ENCODE measurements around the gene CALN1.

CALN1 gene

GRCh38 chr7:72053292-72053691 is 358.8 kb downstream of the CALN1 start:
- in situ Hi-C loops (cut with MboI; ENCODE audit: low sequenced_read_pairs): no loop called here

- in situ Hi-C loops (cut with MboI; ENCODE audit: low sequenced_read_pairs): no loop called here
Observed at GRCh38 chr7:72048420-72048819, 363.7 kb downstream of the CALN1 start.

DNA sequence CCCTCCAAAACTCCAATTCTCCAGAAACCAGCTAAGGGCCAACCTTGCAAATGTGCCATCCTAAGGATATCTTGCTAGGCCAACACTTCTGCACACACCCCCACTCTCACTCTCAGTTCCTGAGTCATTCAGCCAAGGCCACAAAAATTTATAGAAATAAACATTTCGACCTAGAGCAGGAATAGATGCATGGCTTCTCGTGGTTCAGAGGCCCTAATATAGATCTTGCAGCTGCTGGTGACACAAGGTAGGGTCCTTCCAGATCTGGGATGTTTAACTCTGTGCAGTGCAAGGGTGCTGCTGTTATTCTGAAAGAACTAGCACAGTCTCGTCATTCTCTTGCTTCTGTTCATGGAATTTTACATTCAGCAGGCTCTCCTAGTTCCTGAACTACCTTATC is 369.3 kb downstream of the CALN1 start:
- in situ Hi-C loops (cut with MboI; ENCODE audit: low sequenced_read_pairs): no loop called here

DNA sequence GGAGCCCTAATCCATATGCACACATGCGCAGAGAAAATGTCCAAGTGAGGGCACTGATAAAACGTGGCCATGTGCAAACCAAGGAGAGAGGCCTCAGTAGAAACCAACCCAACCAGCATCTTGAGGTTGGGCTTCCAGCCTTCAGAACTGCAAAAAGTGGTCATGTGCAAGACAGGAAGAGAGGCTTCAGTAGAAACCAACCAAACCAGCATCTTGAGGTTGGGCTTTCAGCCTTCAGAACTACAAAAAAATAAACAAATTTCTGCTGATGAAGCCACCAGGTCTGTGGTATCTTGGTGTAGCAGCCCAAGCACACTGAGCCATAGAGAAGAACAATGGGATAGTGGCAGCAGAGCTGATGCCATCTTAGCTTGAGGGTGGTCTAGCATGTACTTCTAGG is 371.5 kb downstream of the CALN1 start:
- in situ Hi-C loops (cut with MboI; ENCODE audit: low sequenced_read_pairs): no loop called here

- in situ Hi-C loops (cut with MboI; ENCODE audit: low sequenced_read_pairs): no loop called here
Observed at GRCh38 chr7:72039460-72039859, 372.7 kb downstream of the CALN1 start.

DNA sequence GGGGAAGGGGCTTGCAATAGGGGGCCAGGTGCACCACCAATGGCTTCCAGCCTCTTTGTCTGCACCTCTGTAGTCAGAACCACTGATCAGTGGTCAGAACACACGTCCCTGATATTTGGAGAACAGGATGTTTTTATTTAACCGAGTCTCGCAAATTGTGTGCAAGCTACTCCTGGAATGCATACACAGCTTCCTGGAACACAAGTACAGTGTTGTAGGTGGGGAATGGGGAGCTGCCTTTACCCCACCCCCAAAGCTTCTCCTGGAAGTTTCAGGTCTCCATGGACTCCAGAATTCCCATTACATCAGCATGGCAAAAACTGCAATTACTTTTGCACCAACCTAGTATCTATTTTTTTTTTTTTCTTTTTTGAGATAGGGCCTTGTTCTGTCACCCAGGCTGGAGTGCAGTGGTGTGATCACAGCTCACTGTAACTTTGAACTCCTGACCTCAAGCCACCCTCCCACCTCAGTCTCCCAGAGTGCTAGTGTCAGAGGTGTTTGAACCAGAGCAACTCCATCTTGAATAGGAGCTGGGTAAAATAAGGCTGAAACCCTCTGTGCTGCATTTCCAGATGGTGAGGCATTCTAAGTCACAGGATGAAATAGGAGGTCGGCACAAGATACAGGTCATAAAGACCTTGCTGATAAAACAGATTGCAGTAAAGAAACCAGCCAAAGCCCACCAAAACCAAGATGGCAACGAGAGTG is 374.0 kb downstream of the CALN1 start:
- in situ Hi-C loops (cut with MboI; ENCODE audit: low sequenced_read_pairs): no loop called here

GRCh38 chr7:72037516-72037915 is 374.6 kb downstream of the CALN1 start:
- in situ Hi-C loops (cut with MboI; ENCODE audit: low sequenced_read_pairs): no loop called here

DNA sequence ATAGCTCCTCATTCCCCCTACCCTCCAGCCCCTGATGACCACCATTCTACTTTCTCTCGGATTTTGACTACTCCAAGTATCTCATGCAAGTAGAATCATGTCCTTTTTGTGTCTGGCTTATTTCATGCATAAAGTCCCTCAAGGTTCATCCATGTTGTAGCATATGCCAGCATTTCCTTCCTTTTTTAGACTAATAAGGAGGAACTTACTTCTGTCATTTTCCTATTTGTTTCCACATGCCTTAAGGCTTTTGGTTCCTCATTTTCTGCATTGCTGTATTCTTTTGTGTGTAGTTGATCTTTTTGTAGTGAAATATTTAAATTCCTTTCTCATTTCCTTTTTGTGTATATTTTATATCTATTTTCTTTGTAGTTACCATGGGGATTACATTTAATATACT is 376.9 kb downstream of the CALN1 start:
- in situ Hi-C loops (cut with MboI; ENCODE audit: low sequenced_read_pairs): no loop called here

DNA sequence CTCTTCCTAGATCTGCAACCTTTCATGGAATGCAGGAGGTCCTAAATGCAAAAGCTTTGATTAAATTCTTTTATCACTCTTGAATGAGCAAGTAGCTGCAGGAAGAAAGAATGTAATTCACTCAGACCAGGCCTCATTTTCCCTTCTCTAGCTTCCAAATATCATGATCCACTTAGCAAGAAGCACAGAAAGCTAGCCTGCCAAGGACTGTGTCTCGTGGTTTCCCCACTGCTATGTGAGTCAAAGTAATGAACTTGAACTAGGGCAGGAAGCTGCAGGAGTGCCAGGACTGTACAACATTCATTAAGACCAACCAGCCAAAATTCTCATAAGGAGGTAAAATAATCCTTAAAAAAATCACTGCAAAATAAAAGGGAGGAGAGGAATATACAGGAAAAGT is 379.2 kb downstream of the CALN1 start:
- in situ Hi-C loops (cut with MboI; ENCODE audit: low sequenced_read_pairs): no loop called here

DNA sequence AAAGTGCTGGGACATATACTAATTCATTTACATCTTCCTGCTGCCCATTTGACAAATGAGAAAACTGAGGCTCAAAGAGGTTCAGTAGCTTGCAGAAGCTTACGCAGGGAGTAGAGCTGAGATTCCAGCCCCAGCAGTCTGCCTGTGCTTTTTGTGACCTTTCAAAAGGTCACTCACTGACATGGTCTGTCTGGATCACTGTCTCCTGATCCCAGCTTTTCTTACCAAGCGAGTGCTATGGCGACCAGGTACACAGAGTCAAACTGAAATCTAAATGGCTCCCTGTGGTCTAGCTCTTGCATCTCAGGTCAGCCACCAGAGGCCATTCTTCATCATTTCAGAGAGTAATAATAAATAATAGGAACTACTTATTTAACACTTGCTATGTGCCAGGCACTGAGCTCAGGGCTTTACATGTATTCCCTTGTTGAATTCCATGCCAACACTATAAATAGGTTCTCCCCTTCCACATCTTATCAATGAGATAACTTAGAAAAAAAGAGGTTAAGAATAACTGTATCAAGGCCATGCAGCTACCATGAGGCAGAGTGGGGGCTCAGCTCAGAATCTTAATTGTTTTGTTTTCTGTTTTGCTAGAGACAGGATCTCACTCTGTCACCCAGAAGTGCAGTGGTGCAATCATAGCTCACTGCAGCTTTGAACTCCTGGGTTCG is 381.0 kb downstream of the CALN1 start:
- in situ Hi-C loops (cut with MboI; ENCODE audit: low sequenced_read_pairs): no loop called here

DNA sequence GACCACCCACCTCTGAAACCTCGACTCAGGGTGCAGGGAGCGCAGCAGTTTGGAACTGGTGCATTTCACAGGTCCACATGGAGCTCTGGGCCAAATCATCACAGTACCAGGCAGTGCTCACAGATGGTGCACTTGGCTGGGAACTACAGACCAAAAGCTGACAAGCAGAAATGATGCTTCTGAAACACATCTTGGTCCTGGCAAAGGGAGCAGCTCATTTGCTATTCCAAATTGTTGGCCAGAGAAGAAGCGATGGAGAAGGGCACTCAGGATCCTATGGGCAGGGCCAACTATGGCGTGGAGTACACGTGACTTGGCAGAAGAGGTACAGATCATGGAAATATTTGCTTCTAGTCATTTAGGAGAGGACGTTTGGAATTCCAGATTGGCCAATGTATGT is 383.9 kb downstream of the CALN1 start:
- in situ Hi-C loops (cut with MboI; ENCODE audit: low sequenced_read_pairs): no loop called here

DNA sequence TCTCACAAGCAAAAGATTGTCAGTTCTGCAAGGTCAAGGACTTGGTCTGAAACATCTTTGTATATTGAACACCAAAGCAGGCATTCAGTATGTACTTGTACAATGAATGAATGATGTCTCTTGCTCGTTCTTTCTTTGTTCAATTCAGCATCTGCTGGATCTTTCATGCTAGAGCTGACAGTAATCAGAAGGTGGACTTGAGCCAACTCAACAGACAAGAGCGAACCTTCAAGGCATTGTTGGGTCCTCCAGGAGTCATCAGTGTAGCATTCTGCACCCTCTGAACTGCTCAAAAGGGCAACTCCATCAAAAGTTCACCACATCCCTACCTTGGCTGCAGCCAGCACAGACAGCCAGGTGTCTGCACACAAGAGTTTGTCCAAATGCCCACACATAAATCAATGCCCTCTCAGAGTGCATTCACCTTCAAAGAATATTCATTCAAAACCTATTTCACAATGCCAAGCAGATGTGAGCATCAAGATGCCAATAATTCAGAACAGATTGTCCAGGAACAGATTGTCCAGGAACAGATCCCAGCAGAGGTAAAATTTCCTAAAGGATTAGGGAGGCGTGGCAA is 386.7 kb downstream of the CALN1 start:
- in situ Hi-C loops (cut with MboI; ENCODE audit: low sequenced_read_pairs): no loop called here

DNA sequence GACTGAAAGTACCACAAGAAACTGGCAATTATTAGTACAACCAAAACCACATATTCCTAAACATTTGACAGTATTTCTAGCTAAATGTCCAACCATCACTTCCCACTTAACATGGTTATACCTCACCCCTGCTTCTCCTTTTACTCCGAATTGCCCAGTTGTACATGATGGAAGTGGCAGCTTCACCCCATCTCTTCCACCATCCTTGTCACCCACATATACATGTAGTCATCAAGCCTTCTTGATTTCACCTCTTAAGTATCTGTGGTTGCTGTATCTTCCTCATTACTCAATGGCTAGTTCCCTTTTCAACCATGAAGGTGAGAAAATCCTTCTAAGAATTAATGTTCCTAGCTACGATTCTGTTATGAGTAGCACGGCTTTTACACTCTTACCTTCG is 388.2 kb downstream of the CALN1 start:
- in situ Hi-C loops (cut with MboI; ENCODE audit: low sequenced_read_pairs): no loop called here

DNA sequence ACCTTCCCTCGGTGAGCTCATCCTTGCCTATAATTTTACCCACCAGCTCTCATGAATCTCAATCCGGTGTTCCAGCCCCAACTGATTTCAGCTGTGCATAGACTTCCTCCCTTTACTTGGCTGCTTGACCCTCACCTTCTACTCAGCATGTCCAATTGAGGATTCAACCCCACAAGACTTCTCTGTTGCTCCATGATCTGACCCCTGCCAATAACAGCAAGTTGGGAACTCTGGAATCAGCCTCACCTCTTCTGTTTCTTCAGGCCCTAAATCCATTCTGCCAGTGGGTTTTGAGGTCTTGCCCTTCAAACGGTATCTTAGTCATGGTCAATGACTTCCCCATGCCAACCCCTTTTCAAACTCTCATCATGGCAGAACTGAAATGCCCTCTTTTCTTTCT is 390.4 kb downstream of the CALN1 start:
- in situ Hi-C loops (cut with MboI; ENCODE audit: low sequenced_read_pairs): no loop called here

GRCh38 chr7:72020311-72020710 is 391.8 kb downstream of the CALN1 start:
- in situ Hi-C loops (cut with MboI; ENCODE audit: low sequenced_read_pairs): no loop called here

DNA sequence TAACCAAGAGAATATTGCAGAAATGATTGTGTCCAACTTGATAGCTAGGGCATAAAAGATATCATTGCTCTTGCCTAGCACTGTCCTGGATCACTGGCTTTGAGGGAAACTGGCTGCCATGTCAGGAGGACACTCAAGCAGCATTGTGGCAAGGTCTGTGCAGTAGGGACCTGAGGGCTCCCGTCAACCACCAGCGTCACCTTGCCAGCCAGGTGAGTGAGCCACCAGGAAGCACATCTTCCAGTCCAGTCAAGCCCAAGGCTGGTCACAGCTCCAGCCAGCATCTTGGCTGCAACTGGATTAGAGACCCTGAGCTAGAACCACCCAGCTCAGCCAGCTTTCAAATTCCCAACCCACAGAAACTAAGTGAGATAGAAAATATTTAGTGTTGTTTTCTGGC is 392.7 kb downstream of the CALN1 start:
- in situ Hi-C loops (cut with MboI; ENCODE audit: low sequenced_read_pairs): no loop called here

- in situ Hi-C loops (cut with MboI; ENCODE audit: low sequenced_read_pairs): no loop called here
Observed at GRCh38 chr7:72017756-72018155, 394.4 kb downstream of the CALN1 start.

DNA sequence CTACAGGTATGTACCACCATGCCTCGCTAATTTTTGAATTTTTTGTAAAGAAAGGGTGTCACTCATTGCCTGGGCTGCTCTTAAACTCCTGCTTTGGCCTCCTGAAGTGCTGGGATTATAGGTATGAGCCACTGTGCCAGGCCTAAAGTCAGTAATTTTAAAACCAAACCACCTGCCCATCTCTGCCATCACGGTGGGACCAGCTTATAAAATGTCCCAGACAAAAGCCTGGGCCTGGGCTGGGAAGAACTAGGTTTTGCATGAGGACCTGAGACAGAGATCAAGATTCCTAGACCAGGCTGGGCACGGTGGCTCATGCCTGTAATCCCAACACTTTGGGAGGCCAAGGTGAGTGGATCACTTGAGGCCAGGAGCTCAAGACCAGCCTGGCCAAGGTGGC is 395.6 kb downstream of the CALN1 start:
- in situ Hi-C loops (cut with MboI; ENCODE audit: low sequenced_read_pairs): no loop called here

DNA sequence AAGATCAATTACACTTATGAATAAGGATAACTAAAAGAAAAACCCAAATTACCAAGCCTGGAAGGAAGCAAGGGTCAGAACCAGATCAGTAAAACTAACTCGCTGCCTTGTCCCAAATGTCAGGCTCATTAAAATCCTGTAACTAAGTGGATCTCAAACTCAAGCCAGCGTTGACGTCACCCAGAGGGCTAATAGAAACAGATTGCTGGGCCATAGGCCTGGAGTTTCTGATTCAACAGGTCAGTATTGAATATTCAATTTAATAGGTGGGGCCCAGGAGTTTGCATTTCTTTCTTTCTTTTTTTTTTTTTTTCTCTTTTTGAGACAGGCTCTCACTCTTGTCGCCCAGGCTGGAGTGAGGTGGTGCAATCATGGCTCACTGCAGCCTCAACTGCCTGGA is 397.0 kb downstream of the CALN1 start:
- in situ Hi-C loops (cut with MboI; ENCODE audit: low sequenced_read_pairs): no loop called here

GRCh38 chr7:72007018-72007417 is 405.1 kb downstream of the CALN1 start:
- in situ Hi-C loops (cut with MboI; ENCODE audit: low sequenced_read_pairs): no loop called here

- in situ Hi-C loops (cut with MboI; ENCODE audit: low sequenced_read_pairs): no loop called here
Observed at GRCh38 chr7:72003236-72003635, 408.9 kb downstream of the CALN1 start.

GRCh38 chr7:71996141-71996540 is 416.0 kb downstream of the CALN1 start:
- in situ Hi-C loops (cut with MboI; ENCODE audit: low sequenced_read_pairs): no loop called here
